Measurements from ENCODE around the gene AFF1.

DNA sequence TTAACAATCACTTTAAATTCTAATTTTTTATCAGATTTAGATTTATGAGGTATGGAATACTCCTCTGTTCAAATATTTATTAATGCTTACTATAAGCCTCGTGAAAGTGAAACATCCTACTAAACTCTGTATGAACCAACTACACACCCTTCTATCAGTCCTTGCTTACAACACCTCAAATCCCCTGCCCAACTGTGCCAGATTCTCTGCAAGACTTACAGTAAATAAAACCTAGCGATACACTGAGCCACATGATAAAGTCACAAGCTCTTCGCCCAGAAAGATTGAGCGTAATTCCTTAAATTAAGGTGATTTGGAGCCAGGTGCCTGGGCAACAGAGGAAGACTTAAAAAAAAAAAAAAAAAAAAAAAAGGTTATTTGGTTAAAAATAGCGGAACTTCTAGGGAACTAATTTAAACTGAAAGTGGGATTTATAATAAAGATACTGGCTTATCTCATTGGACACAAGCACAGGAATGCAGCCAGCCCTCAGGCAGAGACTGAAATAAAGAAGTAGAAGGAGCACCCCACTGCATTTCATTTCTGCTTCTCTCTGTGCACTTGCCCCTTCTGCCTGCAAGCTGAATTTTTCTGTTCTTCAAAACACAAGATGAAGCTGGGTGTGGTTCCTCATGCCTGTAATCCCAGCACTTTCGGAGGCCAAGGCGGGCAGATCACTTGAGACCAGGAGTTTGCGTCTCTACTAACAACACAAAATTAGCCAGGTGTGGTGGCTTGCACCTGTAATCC, 25.1 kb upstream of the AFF1 start:
- TF ChIP-seq, protein P1, sequence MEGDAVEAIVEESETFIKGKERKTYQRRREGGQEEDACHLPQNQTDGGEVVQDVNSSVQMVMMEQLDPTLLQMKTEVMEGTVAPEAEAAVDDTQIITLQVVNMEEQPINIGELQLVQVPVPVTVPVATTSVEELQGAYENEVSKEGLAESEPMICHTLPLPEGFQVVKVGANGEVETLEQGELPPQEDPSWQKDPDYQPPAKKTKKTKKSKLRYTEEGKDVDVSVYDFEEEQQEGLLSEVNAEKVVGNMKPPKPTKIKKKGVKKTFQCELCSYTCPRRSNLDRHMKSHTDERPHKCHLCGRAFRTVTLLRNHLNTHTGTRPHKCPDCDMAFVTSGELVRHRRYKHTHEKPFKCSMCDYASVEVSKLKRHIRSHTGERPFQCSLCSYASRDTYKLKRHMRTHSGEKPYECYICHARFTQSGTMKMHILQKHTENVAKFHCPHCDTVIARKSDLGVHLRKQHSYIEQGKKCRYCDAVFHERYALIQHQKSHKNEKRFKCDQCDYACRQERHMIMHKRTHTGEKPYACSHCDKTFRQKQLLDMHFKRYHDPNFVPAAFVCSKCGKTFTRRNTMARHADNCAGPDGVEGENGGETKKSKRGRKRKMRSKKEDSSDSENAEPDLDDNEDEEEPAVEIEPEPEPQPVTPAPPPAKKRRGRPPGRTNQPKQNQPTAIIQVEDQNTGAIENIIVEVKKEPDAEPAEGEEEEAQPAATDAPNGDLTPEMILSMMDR (IDR thresholded peaks at IDR 0.05; ENCODE audit: low read depth, low read length, missing input control) = no peak
- TF ChIP-seq FOXA1 (IDR thresholded peaks at IDR 0.05) (no peak), GABPA (IDR thresholded peaks at IDR 0.05 in 1 of 2, conservative IDR thresholded peaks at IDR 0.05 in 1 of 2) (no peak), RXRA (IDR thresholded peaks at IDR 0.05) (no peak), HNF4A (conservative IDR thresholded peaks at IDR 0.05) (no peak), TAF1 (conservative IDR thresholded peaks at IDR 0.05) (no peak), HNF4G (IDR thresholded peaks at IDR 0.05) (no peak)
- TF ChIP-seq, protein P2, sequence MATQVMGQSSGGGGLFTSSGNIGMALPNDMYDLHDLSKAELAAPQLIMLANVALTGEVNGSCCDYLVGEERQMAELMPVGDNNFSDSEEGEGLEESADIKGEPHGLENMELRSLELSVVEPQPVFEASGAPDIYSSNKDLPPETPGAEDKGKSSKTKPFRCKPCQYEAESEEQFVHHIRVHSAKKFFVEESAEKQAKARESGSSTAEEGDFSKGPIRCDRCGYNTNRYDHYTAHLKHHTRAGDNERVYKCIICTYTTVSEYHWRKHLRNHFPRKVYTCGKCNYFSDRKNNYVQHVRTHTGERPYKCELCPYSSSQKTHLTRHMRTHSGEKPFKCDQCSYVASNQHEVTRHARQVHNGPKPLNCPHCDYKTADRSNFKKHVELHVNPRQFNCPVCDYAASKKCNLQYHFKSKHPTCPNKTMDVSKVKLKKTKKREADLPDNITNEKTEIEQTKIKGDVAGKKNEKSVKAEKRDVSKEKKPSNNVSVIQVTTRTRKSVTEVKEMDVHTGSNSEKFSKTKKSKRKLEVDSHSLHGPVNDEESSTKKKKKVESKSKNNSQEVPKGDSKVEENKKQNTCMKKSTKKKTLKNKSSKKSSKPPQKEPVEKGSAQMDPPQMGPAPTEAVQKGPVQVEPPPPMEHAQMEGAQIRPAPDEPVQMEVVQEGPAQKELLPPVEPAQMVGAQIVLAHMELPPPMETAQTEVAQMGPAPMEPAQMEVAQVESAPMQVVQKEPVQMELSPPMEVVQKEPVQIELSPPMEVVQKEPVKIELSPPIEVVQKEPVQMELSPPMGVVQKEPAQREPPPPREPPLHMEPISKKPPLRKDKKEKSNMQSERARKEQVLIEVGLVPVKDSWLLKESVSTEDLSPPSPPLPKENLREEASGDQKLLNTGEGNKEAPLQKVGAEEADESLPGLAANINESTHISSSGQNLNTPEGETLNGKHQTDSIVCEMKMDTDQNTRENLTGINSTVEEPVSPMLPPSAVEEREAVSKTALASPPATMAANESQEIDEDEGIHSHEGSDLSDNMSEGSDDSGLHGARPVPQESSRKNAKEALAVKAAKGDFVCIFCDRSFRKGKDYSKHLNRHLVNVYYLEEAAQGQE (IDR thresholded peaks at IDR 0.05) = no peak
- TF ChIP-seq, protein P3, sequence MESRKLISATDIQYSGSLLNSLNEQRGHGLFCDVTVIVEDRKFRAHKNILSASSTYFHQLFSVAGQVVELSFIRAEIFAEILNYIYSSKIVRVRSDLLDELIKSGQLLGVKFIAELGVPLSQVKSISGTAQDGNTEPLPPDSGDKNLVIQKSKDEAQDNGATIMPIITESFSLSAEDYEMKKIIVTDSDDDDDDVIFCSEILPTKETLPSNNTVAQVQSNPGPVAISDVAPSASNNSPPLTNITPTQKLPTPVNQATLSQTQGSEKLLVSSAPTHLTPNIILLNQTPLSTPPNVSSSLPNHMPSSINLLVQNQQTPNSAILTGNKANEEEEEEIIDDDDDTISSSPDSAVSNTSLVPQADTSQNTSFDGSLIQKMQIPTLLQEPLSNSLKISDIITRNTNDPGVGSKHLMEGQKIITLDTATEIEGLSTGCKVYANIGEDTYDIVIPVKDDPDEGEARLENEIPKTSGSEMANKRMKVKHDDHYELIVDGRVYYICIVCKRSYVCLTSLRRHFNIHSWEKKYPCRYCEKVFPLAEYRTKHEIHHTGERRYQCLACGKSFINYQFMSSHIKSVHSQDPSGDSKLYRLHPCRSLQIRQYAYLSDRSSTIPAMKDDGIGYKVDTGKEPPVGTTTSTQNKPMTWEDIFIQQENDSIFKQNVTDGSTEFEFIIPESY (IDR thresholded peaks at IDR 0.05) = no peak
- TF ChIP-seq, protein P4, sequence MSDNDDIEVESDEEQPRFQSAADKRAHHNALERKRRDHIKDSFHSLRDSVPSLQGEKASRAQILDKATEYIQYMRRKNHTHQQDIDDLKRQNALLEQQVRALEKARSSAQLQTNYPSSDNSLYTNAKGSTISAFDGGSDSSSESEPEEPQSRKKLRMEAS (IDR thresholded peaks at IDR 0.05) = no peak

All from liver (tissue), 3 donors.